Retinal pigment epithelial cell (primary cell): Measurements from ENCODE around the gene PDCL3.

ENCODE experiments used
- DNase-seq: peaks from one replicate; pipeline ENCODE4 v3.0.0-alpha.2; 2010; ENCODE audit warnings: low read depth
- H3K4me3 ChIP-seq: 2 replicates; pipeline ENCODE4 v1.5.1; 2011; ENCODE audit warnings: mild to moderate bottlenecking, low read length, control low read depth, moderate library complexity
- CTCF ChIP-seq: conservative IDR thresholded peaks from 2 replicates; pipeline ENCODE4 v1.5.1; 2011; ENCODE audit warnings: low read depth, low read length, control low read depth, inconsistent platforms

PDCL3 gene

DNA sequence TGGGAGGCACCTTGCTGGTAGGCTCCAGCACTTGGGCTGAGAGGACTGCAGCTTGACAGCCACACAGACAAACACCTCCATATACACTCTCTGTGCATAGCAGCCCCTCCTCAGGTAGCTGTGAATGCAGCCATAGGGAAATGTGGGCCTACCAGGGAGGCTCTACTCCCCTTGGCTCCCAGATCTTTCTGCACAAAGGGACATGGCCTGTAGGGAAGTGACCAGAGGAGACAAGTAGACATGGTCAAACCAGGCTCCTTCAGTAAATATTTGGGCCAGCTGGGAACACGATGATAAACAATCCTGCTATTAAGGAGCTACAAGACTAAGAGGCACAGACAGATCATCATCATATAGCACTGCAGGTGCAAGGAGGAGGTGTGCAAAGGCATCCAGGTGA, 35.9 kb upstream of the PDCL3 start:
- DNase-seq: no peak
- TF ChIP-seq CTCF: no peak
- H3K4me3 ChIP-seq: no peak overlapping the region

DNA sequence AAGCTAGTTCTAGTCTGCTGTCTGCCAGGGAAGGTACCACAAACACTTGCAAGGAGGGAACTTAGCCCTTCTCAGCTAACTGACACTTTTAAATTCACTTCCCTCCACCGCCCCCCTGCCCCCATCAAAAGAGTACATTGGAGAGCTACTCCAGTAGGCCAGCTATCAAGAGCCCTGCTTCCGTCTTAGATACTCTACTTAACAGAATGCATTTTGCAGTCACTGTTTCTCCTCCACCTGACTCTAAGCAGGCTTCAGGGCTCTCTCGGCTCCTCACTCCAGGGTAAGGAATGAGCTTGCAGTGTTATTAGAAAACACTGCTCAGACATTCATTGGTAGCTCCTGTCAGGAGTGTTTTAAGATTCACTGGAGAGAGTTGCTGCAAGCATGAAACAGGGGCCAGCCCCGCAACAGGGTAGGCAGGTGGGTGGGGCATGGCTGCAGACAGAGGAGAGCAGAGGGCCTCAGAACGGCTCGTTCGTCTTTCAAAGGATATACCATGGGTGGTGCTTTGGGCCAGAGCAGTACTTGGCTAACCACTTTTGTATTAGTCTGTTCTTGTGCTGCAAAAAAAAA, 35.3 kb upstream of the PDCL3 start:
- H3K4me3 ChIP-seq: no peak overlapping the region
- TF ChIP-seq CTCF: no peak
- no peak for DNase-seq

- TF ChIP-seq CTCF: no peak
- H3K4me3 ChIP-seq: no peak overlapping the region
- DNase-seq: no peak
Measured at GRCh38 chr2:100529176-100529575, 33.6 kb upstream of the PDCL3 start.

GRCh38 chr2:100529900-100530299, 32.9 kb upstream of the PDCL3 start:
- H3K4me3 ChIP-seq: no peak overlapping the region
- TF ChIP-seq CTCF: no peak
- DNase-seq: no peak

- DNase-seq: no peak
Measured at GRCh38 chr2:100535855-100536254, 26.9 kb upstream of the PDCL3 start.

DNA sequence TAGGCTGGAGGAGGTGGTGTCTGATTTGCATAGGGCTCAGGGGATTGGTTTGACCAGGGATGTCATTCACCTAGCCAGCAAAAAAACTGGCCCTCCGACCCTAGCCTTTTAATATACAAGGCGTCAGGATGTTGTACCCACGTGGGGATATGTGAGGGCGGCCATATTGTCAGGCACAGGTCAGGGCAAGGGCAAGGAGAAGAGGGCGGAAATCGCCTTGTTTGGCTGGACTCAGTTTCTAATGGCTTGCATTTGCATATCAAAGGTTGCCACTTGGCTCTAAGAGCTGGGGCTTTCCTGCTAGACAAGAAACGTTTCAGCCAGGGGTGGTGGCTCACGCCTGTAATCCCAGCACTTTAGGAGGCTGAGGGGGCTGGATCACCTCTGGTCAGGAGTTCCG, 24.9 kb upstream of the PDCL3 start:
- no peak for DNase-seq
- no peak for TF ChIP-seq CTCF
- no peak overlapping the region for H3K4me3 ChIP-seq

More at GRCh38 chr2:100535855-100536254, 26.9 kb upstream of the PDCL3 start:
- no peak for TF ChIP-seq CTCF
- H3K4me3 ChIP-seq: no peak overlapping the region

- no peak for DNase-seq
- H3K4me3 ChIP-seq: no peak overlapping the region
Measured at GRCh38 chr2:100539221-100539620, 23.6 kb upstream of the PDCL3 start.

More at GRCh38 chr2:100539221-100539620, 23.6 kb upstream of the PDCL3 start:
- no peak for TF ChIP-seq CTCF
